Brain microvascular endothelial cell (primary cell): ENCODE data around the gene WNT6.

Experiments used
- DNase-seq: peaks from one replicate; pipeline ENCODE4 v3.0.0-alpha.2; 2020
- H3K27ac ChIP-seq: fragments of 250-450 bp; sonication (Bioruptor Pico); 2 replicates; pipeline ENCODE4 v1.5.1; 2020; ENCODE audit warnings: mild to moderate bottlenecking, moderate library complexity
- H3K27me3 ChIP-seq: fragments of 250-450 bp; sonication (Bioruptor Pico); replicated peaks from 2 replicates; pipeline ENCODE4 v1.5.1; 2020; ENCODE audit warnings: mild to moderate bottlenecking
- H3K36me3 ChIP-seq: fragments of 250-450 bp; sonication (Bioruptor Pico); replicated peaks from 2 replicates; pipeline ENCODE4 v1.5.1; 2020; ENCODE audit warnings: mild to moderate bottlenecking
- H3K4me3 ChIP-seq: 2 replicates; pipeline ENCODE4 v1.5.1; 2011; ENCODE audit warnings: low read depth, mild to moderate bottlenecking, control low read depth, low read length, moderate library complexity
- in situ Hi-C: cut with HindIII; loops from 2 replicates; pipeline ENCODE4 v1.10.0; 2017; ENCODE audit warnings: low sequenced_read_pairs, low pct_ligation_motif_present
- TF ChIP-seq, protein P1 (sequence below): IDR thresholded peaks from 2 replicates; pipeline ENCODE4 v1.5.1; 2011; ENCODE audit warnings: low read depth, mild to moderate bottlenecking, moderate library complexity, low read length, control low read depth, inconsistent platforms; ENCODE audit errors: missing control alignments

Gene WNT6

DNA sequence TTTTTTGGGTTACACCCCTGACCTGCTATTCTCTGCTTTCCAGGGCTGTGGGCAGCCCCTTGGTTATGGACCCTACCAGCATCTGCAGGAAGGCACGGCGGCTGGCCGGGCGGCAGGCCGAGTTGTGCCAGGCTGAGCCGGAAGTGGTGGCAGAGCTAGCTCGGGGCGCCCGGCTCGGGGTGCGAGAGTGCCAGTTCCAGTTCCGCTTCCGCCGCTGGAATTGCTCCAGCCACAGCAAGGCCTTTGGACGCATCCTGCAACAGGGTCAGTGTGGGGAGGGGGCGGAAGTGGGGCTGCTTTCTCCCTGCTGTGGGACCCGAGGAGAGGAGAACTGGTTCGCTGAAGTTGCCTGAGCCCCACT, 11.4 kb downstream of the WNT6 start:
- Histone ChIP-seq H3K36me3 (no peaks in the 10 kb centered on the region), H3K4me3 (no peak overlapping the region), H3K27me3 (peaks cover 77% of the 10 kb centered on the region), H3K27ac (no peak overlapping the region)
- no peak for DNase-seq
- in situ Hi-C loops, result no loop called here
- TF ChIP-seq, protein P1, sequence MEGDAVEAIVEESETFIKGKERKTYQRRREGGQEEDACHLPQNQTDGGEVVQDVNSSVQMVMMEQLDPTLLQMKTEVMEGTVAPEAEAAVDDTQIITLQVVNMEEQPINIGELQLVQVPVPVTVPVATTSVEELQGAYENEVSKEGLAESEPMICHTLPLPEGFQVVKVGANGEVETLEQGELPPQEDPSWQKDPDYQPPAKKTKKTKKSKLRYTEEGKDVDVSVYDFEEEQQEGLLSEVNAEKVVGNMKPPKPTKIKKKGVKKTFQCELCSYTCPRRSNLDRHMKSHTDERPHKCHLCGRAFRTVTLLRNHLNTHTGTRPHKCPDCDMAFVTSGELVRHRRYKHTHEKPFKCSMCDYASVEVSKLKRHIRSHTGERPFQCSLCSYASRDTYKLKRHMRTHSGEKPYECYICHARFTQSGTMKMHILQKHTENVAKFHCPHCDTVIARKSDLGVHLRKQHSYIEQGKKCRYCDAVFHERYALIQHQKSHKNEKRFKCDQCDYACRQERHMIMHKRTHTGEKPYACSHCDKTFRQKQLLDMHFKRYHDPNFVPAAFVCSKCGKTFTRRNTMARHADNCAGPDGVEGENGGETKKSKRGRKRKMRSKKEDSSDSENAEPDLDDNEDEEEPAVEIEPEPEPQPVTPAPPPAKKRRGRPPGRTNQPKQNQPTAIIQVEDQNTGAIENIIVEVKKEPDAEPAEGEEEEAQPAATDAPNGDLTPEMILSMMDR, result no peak

DNA sequence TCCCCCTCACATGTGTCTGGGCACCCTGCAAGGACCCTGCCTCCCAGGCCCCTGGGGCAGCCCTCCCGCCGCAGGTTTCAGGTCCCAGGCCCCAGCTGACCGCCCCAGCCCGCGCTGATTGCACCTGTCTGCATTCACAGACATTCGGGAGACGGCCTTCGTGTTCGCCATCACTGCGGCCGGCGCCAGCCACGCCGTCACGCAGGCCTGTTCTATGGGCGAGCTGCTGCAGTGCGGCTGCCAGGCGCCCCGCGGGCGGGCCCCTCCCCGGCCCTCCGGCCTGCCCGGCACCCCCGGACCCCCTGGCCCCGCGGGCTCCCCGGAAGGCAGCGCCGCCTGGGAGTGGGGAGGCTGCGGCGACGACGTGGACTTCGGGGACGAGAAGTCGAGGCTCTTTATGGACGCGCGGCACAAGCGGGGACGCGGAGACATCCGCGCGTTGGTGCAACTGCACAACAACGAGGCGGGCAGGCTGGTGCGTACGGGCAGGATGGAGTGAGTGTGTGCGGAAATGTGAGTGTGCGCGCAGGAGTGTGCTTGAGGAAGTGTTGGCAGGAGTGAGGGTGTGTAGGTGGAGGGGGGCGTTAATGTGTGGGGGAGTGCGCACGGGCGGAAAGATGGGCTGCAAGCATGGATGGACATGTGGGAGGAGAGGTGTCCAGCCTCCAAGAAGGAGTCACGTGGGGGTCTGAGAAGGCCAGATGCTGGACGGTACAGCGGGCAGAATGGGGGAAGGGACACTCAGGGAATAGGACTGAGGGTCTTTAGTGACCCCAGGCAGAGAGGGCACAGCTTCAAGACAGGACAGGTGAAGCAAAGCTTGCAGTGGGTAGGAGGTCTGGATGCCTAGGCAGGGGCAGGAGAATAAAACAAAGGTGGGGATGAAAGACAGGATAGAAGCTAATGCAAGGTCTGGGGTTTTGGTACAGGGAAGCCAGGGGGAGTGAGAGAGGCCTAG, 12.0 kb downstream of the WNT6 start:
- Histone ChIP-seq H3K27ac (no peak overlapping the region), H3K36me3 (no peaks in the 10 kb centered on the region), H3K4me3 (no peak overlapping the region), H3K27me3 (peaks cover 77% of the 10 kb centered on the region)
- DNase-seq, result no peak
- in situ Hi-C loops, result no loop called here
- TF ChIP-seq, protein P1, result no peak

DNA sequence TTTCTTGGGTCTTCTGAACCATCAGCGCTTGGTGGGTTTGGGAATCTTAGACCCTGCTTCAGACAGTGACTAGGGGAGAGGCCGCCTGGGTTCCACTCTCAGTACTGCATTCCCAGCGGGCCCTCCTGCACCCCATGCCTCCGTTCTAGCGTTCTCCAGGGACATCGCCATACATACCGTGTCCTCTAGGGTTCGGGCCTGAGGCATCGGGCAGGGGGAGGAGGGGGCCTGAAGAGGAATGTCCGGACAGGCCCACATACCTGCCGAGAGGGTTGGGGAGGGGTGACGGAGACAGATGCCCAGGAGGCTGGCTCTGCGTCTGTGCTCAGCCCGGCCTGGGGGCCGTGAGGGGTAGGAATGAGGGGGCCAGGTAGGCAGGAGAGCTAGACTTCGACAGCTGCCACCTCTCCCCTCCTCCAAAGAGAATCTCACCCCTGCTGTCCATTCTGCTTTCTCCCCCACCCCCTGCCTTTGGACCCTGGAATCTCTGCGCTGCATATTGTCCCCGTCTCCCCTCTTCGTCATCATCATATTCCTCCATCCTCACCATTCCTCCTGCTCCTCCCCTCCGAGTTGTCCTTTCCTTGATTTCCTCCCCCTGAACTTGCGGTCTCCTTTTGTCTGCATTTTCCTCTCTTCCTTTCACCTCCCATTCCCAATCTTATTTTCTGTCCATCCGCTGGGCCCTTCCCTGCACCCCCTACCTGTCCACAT, 13.2 kb downstream of the WNT6 start:
- no peak for DNase-seq
- Histone ChIP-seq H3K27ac (no peak overlapping the region), H3K27me3 (peaks cover 82% of the 10 kb centered on the region), H3K4me3 (no peak overlapping the region), H3K36me3 (no peaks in the 10 kb centered on the region)
- in situ Hi-C loops, result no loop called here
- TF ChIP-seq, protein P1, result no peak

DNA sequence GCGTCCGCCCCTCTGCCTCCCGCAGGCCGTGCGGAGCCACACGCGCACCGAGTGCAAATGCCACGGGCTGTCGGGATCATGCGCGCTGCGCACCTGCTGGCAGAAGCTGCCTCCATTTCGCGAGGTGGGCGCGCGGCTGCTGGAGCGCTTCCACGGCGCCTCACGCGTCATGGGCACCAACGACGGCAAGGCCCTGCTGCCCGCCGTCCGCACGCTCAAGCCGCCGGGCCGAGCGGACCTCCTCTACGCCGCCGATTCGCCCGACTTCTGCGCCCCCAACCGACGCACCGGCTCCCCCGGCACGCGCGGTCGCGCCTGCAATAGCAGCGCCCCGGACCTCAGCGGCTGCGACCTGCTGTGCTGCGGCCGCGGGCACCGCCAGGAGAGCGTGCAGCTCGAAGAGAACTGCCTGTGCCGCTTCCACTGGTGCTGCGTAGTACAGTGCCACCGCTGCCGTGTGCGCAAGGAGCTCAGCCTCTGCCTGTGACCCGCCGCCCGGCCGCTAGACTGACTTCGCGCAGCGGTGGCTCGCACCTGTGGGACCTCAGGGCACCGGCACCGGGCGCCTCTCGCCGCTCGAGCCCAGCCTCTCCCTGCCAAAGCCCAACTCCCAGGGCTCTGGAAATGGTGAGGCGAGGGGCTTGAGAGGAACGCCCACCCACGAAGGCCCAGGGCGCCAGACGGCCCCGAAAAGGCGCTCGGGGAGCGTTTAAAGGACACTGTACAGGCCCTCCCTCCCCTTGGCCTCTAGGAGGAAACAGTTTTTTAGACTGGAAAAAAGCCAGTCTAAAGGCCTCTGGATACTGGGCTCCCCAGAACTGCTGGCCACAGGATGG, 14.0 kb downstream of the WNT6 start:
- peaks cover 84% of the 10 kb centered on the region for H3K27me3 ChIP-seq
- TF ChIP-seq, protein P1, result no peak
- no peak for DNase-seq
- in situ Hi-C loops, result no loop called here
- H3K27ac ChIP-seq, result no peak overlapping the region
- H3K36me3 ChIP-seq, result no peaks in the 10 kb centered on the region
- H3K4me3 ChIP-seq, result no peak overlapping the region

DNA sequence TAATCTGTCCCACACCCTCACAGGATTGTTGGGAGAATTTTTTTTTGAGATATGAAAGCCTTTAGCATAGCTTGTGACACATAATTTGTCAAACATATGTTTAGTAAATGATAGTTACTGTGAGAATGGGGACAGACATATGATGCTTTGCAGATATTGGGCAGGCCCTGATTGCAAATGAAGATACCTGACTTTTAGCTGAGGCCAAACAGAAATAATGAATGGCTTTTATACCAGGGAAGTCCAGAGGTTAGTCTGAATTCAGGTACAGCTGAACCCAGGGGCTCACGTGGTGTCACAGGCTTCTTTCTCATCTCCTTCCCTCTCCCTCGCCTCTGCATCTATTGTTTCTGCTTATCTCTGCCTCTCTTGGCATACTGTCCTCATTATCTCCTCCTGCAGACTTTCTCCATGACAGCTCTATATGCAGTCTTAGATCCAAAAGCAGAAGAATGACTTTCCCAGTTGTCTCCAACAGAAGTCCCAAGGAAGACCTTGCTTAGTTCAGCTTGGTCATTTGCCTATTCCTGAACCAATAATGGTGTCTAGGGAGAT, 16.2 kb downstream of the WNT6 start:
- DNase-seq, result no peak
- Histone ChIP-seq H3K36me3 (no peaks in the 10 kb centered on the region), H3K27ac (no peak overlapping the region), H3K27me3 (peaks cover 87% of the 10 kb centered on the region), H3K4me3 (no peak overlapping the region)
- TF ChIP-seq, protein P1, result no peak
- in situ Hi-C loops, result no loop called here
